Measurements from ENCODE around the gene SUSD4. TPM values are rescaled to one million over a fixed set of nuclear protein-coding genes. Genes with fewer than 3 reads are reported as not detected.

The SUSD4 gene
- total RNA-seq, 2 donors from 2014 or later = 8.8 to 32.6 TPM

GRCh38 chr1:223223091-223223995 is 140.6 kb downstream of the SUSD4 start:
- no peak overlapping the region for H3K4me3 Mint-ChIP-seq
- H3K9me3 ChIP-seq (ENCODE audit: control insufficient read depth, low read length, poor library complexity, severe bottlenecking) = no peaks in the 10 kb centered on the region
- ATAC-seq (no peak), DNase-seq (no peak)
- no peaks in the 10 kb centered on the region for H3K27me3 Mint-ChIP-seq
- H3K27ac Mint-ChIP-seq = no peak overlapping the region
- no peaks in the 10 kb centered on the region for H3K4me1 Mint-ChIP-seq
- H3K36me3 Mint-ChIP-seq (ENCODE audit: low read depth) = peaks cover 13% of the 10 kb centered on the region

- Mint-ChIP-seq H3K36me3 (ENCODE audit: low read depth) (peaks cover 11% of the 10 kb centered on the region), H3K27me3 (no peaks in the 10 kb centered on the region), H3K4me3 (no peak overlapping the region), H3K4me1 (no peaks in the 10 kb centered on the region), H3K27ac (no peak overlapping the region)
- ATAC-seq (no peak), DNase-seq (no peak)
- no peaks in the 10 kb centered on the region for H3K9me3 ChIP-seq (ENCODE audit: control insufficient read depth, low read length, poor library complexity, severe bottlenecking)
Measured at GRCh38 chr1:223222377-223222776, 141.6 kb downstream of the SUSD4 start.

- no peaks in the 10 kb centered on the region for H3K4me1 Mint-ChIP-seq
- H3K4me3 Mint-ChIP-seq = no peak overlapping the region
- DNase-seq = no peak
- H3K27me3 Mint-ChIP-seq = no peaks in the 10 kb centered on the region
- ATAC-seq = no peak
- no peaks in the 10 kb centered on the region for H3K9me3 ChIP-seq (ENCODE audit: control insufficient read depth, low read length, poor library complexity, severe bottlenecking)
- H3K36me3 Mint-ChIP-seq (ENCODE audit: low read depth) = peaks cover 11% of the 10 kb centered on the region
- no peak overlapping the region for H3K27ac Mint-ChIP-seq
Measured at GRCh38 chr1:223221686-223222085, 142.3 kb downstream of the SUSD4 start.

GRCh38 chr1:223219846-223220610 is 143.9 kb downstream of the SUSD4 start:
- peaks cover 11% of the 10 kb centered on the region for H3K36me3 Mint-ChIP-seq (ENCODE audit: low read depth)
- H3K4me3 Mint-ChIP-seq = no peak overlapping the region
- ATAC-seq = no peak
- H3K9me3 ChIP-seq (ENCODE audit: control insufficient read depth, low read length, poor library complexity, severe bottlenecking) = no peaks in the 10 kb centered on the region
- H3K27me3 Mint-ChIP-seq = no peaks in the 10 kb centered on the region
- H3K4me1 Mint-ChIP-seq = no peaks in the 10 kb centered on the region
- H3K27ac Mint-ChIP-seq = no peak overlapping the region
- no peak for DNase-seq

- Mint-ChIP-seq H3K36me3 (ENCODE audit: low read depth) (peaks cover 11% of the 10 kb centered on the region), H3K4me3 (no peak overlapping the region), H3K4me1 (no peaks in the 10 kb centered on the region), H3K27me3 (no peaks in the 10 kb centered on the region), H3K27ac (no peak overlapping the region)
- no peak for ATAC-seq
- DNase-seq = no peak
- no peaks in the 10 kb centered on the region for H3K9me3 ChIP-seq (ENCODE audit: control insufficient read depth, low read length, poor library complexity, severe bottlenecking)
Measured at GRCh38 chr1:223219318-223219635, 144.7 kb downstream of the SUSD4 start.

- H3K4me1 Mint-ChIP-seq = no peaks in the 10 kb centered on the region
- H3K4me3 Mint-ChIP-seq = no peak overlapping the region
- H3K27me3 Mint-ChIP-seq = no peaks in the 10 kb centered on the region
- ATAC-seq = no peak
- H3K9me3 ChIP-seq (ENCODE audit: control insufficient read depth, low read length, poor library complexity, severe bottlenecking) = no peaks in the 10 kb centered on the region
- peaks cover 9% of the 10 kb centered on the region for H3K36me3 Mint-ChIP-seq (ENCODE audit: low read depth)
- H3K27ac Mint-ChIP-seq = no peak overlapping the region
- no peak for DNase-seq
Measured at GRCh38 chr1:223217781-223218180, 146.2 kb downstream of the SUSD4 start.

- Mint-ChIP-seq H3K27me3 (no peaks in the 10 kb centered on the region), H3K36me3 (ENCODE audit: low read depth) (peaks cover 6% of the 10 kb centered on the region), H3K4me1 (no peaks in the 10 kb centered on the region), H3K4me3 (no peak overlapping the region), H3K27ac (no peak overlapping the region)
- no peaks in the 10 kb centered on the region for H3K9me3 ChIP-seq (ENCODE audit: control insufficient read depth, low read length, poor library complexity, severe bottlenecking)
- DNase-seq (no peak), ATAC-seq (no peak)
Measured at GRCh38 chr1:223216531-223217205, 147.3 kb downstream of the SUSD4 start.

- ATAC-seq = no peak
- H3K4me1 Mint-ChIP-seq = no peaks in the 10 kb centered on the region
- H3K36me3 Mint-ChIP-seq (ENCODE audit: low read depth) = peaks cover 6% of the 10 kb centered on the region
- no peak overlapping the region for H3K4me3 Mint-ChIP-seq
- no peak for DNase-seq
- H3K27ac Mint-ChIP-seq = no peak overlapping the region
- no peaks in the 10 kb centered on the region for H3K9me3 ChIP-seq (ENCODE audit: control insufficient read depth, low read length, poor library complexity, severe bottlenecking)
- peaks cover 4% of the 10 kb centered on the region for H3K27me3 Mint-ChIP-seq
Measured at GRCh38 chr1:223216074-223216473, 147.9 kb downstream of the SUSD4 start.

- Mint-ChIP-seq H3K27me3 (peaks cover 4% of the 10 kb centered on the region), H3K4me1 (no peaks in the 10 kb centered on the region), H3K4me3 (no peak overlapping the region), H3K27ac (no peak overlapping the region), H3K36me3 (ENCODE audit: low read depth) (peaks cover 3% of the 10 kb centered on the region)
- H3K9me3 ChIP-seq (ENCODE audit: control insufficient read depth, low read length, poor library complexity, severe bottlenecking) = no peaks in the 10 kb centered on the region
- no peak for ATAC-seq
- DNase-seq = no peak
Measured at GRCh38 chr1:223215026-223215425, 148.9 kb downstream of the SUSD4 start.

- Mint-ChIP-seq H3K4me1 (no peaks in the 10 kb centered on the region), H3K27ac (no peak overlapping the region), H3K27me3 (peaks cover 4% of the 10 kb centered on the region), H3K36me3 (ENCODE audit: low read depth) (peaks cover 3% of the 10 kb centered on the region), H3K4me3 (no peak overlapping the region)
- ATAC-seq (no peak), DNase-seq (no peak)
- H3K9me3 ChIP-seq (ENCODE audit: control insufficient read depth, low read length, poor library complexity, severe bottlenecking) = no peaks in the 10 kb centered on the region
Measured at GRCh38 chr1:223214261-223214807, 149.6 kb downstream of the SUSD4 start.

GRCh38 chr1:223212441-223212840 is 151.5 kb downstream of the SUSD4 start:
- no peaks in the 10 kb centered on the region for H3K9me3 ChIP-seq (ENCODE audit: control insufficient read depth, low read length, poor library complexity, severe bottlenecking)
- no peak for DNase-seq
- H3K4me1 Mint-ChIP-seq = no peaks in the 10 kb centered on the region
- peaks cover 4% of the 10 kb centered on the region for H3K27me3 Mint-ChIP-seq
- H3K36me3 Mint-ChIP-seq (ENCODE audit: low read depth) = no peaks in the 10 kb centered on the region
- H3K4me3 Mint-ChIP-seq = no peak overlapping the region
- H3K27ac Mint-ChIP-seq = no peak overlapping the region
- ATAC-seq = no peak

GRCh38 chr1:223211323-223211985 is 152.5 kb downstream of the SUSD4 start:
- DNase-seq (no peak), ATAC-seq (no peak)
- H3K4me3 Mint-ChIP-seq = no peak overlapping the region
- H3K36me3 Mint-ChIP-seq (ENCODE audit: low read depth) = peaks cover 2% of the 10 kb centered on the region
- peaks cover 4% of the 10 kb centered on the region for H3K27me3 Mint-ChIP-seq
- H3K27ac Mint-ChIP-seq = no peak overlapping the region
- no peaks in the 10 kb centered on the region for H3K4me1 Mint-ChIP-seq
- H3K9me3 ChIP-seq (ENCODE audit: control insufficient read depth, low read length, poor library complexity, severe bottlenecking) = no peaks in the 10 kb centered on the region

GRCh38 chr1:223210788-223211120 is 153.2 kb downstream of the SUSD4 start:
- Mint-ChIP-seq H3K4me1 (no peaks in the 10 kb centered on the region), H3K27me3 (peaks cover 4% of the 10 kb centered on the region), H3K27ac (no peak overlapping the region), H3K4me3 (no peak overlapping the region), H3K36me3 (ENCODE audit: low read depth) (peaks cover 2% of the 10 kb centered on the region)
- no peak for ATAC-seq
- H3K9me3 ChIP-seq (ENCODE audit: control insufficient read depth, low read length, poor library complexity, severe bottlenecking) = no peaks in the 10 kb centered on the region
- no peak for DNase-seq
